Muscle layer of duodenum (tissue), 2 donors: ENCODE measurements around the gene BCORL1.

ENCODE experiments used
- H3K27ac ChIP-seq: one replicate; pipeline ENCODE4 v1.7.0; 2013; ENCODE audit warnings: mild to moderate bottlenecking, low read length
- H3K27me3 ChIP-seq: one replicate; pipeline ENCODE4 v1.7.0; 2013; ENCODE audit warnings: low read depth, mild to moderate bottlenecking, control low read depth, low read length
- H3K36me3 ChIP-seq, 2 donors: one replicate each; pipeline ENCODE4 v1.7.0; 2013; ENCODE audit warnings: low read length in 2 of 2, control low read depth in 1 of 2, mild to moderate bottlenecking in 1 of 2; ENCODE audit not compliant: insufficient read depth in 2 of 2, control insufficient read depth in 1 of 2
- H3K4me1 ChIP-seq, 2 donors: one replicate each; pipeline ENCODE4 v1.7.0; 2013; ENCODE audit warnings: low read length in 2 of 2, mild to moderate bottlenecking in 2 of 2, control low read depth in 1 of 2, moderate library complexity in 1 of 2; ENCODE audit not compliant: insufficient read depth in 2 of 2, control insufficient read depth in 1 of 2
- H3K4me3 ChIP-seq, 2 donors: one replicate each; pipeline ENCODE4 v1.7.0; 2013; ENCODE audit warnings: low read length in 2 of 2, low read depth in 1 of 2, mild to moderate bottlenecking in 1 of 2
- H3K9me3 ChIP-seq, 2 donors: one replicate each; pipeline ENCODE4 v1.7.0; 2013; ENCODE audit warnings: low read length in 2 of 2, control low read depth in 1 of 2, mild to moderate bottlenecking in 1 of 2; ENCODE audit not compliant: control insufficient read depth in 1 of 2
- donor health status: healthy.

BCORL1 gene

DNA sequence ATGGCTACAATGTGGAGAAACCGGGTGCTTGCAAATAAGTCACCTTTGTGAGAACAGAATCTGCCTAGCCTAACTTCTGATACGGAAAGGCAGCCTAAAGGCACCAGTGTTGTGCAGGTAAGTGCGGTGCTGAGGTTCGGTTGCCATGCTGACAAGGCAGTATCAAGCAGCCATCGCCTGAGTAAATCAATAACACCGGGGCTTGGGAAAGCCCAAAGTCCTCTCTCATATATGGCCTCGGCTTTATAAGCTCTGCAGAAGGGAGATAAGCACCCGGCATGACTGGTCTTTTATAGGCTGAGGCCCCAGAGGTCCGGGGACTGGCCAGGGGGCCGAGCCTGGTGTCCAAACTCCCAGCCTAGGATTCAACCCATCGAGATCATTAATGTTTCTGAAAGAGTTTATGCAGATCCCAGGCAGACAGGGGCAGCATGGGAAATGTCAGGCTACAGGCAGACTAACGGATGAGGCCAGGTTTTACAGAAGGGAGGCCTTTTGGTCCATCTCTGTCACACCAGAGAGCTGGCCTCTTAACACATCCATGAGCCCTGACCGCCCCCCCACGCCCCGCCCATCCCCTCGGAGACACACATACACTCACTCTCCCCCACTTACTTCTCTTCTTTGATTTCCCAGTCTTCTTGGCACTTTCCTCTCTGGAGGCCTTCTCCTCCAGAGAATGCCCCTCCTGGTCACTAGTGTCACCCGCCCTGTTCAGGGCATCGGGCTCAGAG is 89.3 kb downstream of the BCORL1 start:
- Histone ChIP-seq H3K27me3 (no peaks in the 10 kb centered on the region), H3K27ac (no peak overlapping the region), H3K4me3 (no peak overlapping the region), H3K9me3 (no peaks in the 10 kb centered on the region), H3K36me3 (peaks cover 5 to 27% of the 10 kb centered on the region in 2 donors), H3K4me1 (no peaks in the 10 kb centered on the region)

DNA sequence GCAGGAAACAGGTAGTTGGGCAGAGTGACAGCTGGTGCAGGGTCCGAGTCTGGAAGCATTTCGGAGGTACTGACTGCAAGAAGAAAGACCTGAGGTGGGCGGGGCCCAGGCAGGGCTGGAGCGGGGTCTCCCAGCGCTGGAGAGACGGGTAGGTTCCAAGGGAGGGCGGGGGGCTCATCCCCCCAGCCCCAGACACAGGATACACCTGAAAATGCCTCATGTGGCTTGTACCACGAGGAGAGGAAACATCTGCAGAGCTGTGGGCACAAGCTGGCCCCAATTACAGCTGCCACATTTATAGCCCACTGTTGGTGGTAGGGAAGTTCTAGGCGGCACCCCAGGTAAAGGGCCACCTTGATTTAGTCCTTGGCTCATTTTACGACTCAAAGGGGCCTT is 89.9 kb downstream of the BCORL1 start:
- H3K27ac ChIP-seq = no peak overlapping the region
- H3K27me3 ChIP-seq = no peaks in the 10 kb centered on the region
- H3K4me3 ChIP-seq = no peak overlapping the region
- no peaks in the 10 kb centered on the region for H3K4me1 ChIP-seq
- no peaks in the 10 kb centered on the region for H3K9me3 ChIP-seq
- peaks cover 5 to 26% of the 10 kb centered on the region in 2 donors for H3K36me3 ChIP-seq

DNA sequence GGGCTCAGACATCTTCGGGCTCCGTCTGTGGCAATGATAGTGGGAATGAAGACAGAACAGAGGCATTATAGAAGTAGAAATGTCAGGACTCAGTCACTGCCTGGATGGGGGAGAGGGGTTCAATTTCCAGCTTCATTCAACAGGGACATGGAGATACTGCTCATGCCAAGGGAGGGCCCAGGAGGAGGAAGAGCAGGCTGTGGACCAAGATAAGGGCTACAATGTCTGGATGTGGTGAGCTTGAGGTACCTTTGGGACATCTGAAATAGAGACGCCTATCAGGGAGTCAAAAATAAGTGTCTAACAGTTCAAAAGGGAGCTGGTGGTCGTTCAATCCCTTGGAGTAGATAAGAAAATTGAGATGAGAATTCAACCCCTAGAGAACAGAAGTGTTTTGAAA is 93.3 kb downstream of the BCORL1 start:
- Histone ChIP-seq H3K27ac (no peak overlapping the region), H3K4me1 (no peaks in the 10 kb centered on the region), H3K27me3 (no peaks in the 10 kb centered on the region), H3K4me3 (no peak overlapping the region), H3K36me3 (peaks cover 5 to 13% of the 10 kb centered on the region in 2 donors), H3K9me3 (no peaks in the 10 kb centered on the region)

DNA sequence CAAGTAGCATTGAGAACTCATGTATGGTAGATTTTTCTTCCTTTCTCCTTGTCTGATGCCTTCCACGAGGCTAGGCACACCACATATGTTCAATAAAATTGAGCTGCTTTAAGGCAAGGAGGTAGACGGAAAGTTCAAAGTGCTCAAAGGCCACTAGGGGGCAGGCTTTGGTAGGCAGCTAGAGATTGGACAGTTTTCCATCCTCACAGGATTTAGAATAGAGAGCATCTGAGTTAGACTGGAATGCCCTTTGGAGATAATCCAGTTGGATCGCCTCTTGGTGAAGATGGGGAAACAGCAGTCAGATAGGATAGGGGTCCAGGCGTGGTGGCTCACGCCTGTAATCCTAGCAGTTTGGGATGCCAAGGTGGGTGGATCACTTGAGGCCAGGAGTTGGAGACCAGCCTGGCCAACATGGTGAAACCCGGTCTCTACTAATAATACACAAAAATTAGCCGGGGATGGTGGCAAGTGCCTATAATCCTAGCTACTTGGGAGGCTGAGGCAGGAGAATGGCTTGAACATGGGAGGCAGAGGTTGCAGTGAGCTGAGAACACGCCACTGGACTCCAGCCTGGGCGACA is 97.5 kb downstream of the BCORL1 start:
- Histone ChIP-seq H3K27ac (no peak overlapping the region), H3K4me1 (peaks cover 0 to 9% of the 10 kb centered on the region in 2 donors), H3K36me3 (no peaks in the 10 kb centered on the region), H3K27me3 (no peaks in the 10 kb centered on the region), H3K4me3 (no peak overlapping the region), H3K9me3 (no peaks in the 10 kb centered on the region)

DNA sequence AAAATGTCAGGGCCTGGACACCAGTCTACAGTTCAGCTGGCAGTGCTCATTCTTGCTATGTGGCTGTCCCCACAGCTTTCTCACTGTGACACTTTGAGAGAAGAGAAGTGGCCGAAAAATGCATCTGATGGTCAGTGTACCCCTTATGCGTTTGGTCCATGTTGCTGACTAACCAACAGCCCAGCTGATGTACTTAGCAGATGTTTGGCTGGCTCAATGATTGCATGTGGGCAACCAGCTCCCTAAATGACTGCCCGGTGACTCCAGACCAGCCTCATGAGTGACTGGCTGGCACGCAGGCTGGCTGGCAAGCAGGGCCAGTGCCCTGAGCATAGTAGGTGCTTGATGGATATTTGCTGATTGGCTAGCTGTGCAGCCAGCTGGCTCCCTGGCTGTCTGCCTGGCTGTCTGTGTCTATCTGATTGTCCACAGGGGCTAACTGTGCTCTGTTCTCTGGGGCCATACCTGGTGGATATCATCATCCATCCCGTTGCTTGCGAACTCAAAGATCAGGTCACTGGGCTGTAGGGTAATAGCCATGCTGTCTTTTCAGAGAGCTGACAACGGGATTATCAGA is 98.4 kb downstream of the BCORL1 start:
- Histone ChIP-seq H3K27ac (no peak overlapping the region), H3K4me3 (no peak overlapping the region), H3K27me3 (no peaks in the 10 kb centered on the region), H3K36me3 (no peaks in the 10 kb centered on the region), H3K4me1 (peaks cover 0 to 9% of the 10 kb centered on the region in 2 donors), H3K9me3 (no peaks in the 10 kb centered on the region)

DNA sequence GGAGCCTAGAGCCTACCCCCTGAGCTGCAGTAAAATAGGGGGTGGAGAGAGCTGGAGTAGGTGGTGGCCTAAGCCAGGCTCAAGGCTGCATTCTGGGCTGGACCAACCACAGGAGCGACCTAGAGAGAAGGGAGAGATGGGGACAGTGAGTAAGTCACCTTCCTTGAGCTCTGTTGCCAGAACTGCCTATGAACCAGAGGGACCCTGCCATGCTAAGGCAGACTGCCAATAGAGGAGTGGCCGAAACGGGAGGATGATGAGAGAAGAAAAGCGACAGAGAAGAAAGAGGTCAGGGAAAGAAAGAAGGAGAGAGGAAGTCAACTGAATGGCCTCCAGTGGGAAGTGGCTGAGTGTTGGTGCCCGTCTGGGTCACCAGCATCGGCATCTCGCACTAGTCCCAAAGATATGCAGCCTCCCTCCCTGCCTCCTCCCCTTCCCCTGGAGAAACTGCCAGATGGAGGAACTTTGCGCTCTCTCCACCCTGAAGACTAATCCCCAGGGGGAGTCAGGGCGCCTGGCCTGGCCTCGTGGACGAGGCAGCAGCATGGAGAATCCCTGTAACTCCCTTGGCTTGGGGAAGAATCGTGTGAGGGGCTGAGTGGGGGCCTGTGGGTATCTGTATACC is 99.1 kb downstream of the BCORL1 start:
- H3K4me3 ChIP-seq = no peak overlapping the region

DNA sequence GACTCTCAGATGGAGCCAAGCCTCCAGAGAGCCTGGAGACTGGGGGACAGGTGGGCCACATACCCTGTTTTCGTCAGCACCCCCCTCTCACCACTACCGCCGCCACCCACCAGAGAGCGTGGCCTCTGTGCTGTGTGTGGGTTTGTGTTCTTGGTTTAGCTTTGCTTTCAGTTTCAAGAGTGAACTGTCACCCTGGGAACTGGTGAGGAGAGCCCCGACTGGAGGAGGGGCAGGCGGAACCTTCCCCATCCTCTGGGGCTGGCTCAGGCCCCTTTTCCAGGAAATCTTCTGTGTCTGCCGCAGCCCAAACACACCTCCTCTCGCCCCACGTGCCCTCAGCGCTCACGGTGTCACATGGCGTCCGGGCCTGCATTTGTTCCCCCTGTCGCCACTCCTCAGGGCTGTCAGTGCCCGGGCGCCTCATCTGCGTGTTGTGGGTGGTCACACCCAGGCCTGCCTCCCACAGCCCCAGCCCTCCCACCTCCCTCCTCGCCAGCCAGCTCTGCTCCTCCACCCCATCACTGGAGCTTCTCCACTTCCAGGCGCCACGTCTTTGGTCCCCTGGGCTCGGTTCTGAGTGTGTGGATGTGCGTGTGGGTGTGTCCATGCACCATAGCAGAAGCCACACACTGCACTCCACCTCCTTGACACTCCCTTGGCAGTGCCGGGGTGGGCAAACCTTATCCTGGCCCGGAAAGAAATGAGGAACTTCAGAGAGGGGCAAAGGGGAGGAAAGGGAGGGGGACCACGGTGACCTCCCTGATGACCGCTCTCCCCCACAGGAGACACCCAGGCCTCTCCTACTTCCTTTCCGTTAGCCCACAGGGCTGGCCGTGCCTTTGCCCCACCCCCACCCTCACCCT is 100.0 kb downstream of the BCORL1 start:
- H3K27ac ChIP-seq = peak overlapping the region; percentile 5
- no peaks in the 10 kb centered on the region for H3K9me3 ChIP-seq
- H3K27me3 ChIP-seq = no peaks in the 10 kb centered on the region
- H3K4me1 ChIP-seq = peaks cover 0 to 12% of the 10 kb centered on the region in 2 donors
- no peaks in the 10 kb centered on the region for H3K36me3 ChIP-seq
- no peak overlapping the region for H3K4me3 ChIP-seq

More for the DNA sequence above, 99.1 kb downstream of the BCORL1 start:
- H3K4me1 ChIP-seq = peaks cover 0 to 9% of the 10 kb centered on the region in 2 donors
- no peaks in the 10 kb centered on the region for H3K9me3 ChIP-seq
- no peaks in the 10 kb centered on the region for H3K36me3 ChIP-seq
- peak overlapping the region; percentile 5 for H3K27ac ChIP-seq
- H3K27me3 ChIP-seq = no peaks in the 10 kb centered on the region

DNA sequence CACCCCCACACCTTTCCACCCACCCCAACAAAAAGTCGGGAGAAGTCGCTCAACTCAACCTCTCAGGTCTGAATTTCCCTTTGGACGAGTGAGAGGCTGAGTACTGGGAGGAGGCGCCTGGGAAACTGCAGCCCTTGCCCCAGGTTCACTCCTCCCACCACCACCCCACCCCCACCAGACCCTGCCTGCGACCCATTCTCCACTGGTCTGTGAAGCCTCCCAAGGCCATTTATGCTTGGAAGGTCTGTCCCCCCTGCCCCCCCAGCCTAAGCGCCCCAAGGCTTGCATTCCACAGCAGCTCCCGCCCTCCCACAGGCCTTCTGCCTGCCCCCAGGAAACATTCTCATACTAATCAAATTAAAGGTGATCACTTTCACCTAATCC is 100.7 kb downstream of the BCORL1 start:
- Histone ChIP-seq H3K4me3 (no peak overlapping the region), H3K27me3 (no peaks in the 10 kb centered on the region), H3K27ac (no peak overlapping the region), H3K9me3 (no peaks in the 10 kb centered on the region), H3K4me1 (peaks cover 0 to 12% of the 10 kb centered on the region in 2 donors), H3K36me3 (no peaks in the 10 kb centered on the region)

DNA sequence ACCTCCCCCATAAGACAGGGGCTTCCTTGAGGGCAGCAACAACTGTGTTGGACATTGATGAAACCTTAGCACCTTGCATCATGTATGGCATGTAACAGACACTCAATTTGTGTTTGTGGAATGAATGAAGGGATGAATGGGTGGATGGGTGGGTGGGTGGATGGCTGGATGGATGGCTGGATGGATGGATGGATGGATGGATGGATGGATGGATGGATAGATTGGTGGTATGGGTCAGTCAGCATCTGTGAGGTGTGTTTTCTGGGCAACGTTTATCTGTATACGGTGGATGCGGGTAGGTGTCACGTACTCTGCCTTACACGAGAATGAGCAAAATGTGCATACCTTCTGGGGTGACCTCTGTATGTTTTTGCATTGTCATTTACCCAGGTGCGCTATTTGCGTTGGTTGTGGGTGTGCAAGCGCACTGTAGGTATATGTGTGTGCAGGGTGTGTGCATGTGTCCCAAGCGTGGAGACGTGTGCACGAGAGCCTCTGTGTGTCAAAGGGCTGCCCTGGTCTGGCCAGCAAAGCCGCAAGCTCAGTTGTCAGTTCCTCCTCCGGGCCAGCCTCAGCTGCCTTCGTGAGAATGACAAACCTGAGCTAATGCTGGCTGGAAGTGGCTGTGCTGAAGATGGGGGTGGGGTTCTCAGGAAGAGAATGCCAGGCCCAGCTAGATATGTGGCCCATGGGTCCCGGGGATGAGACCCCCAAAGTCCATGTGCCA is 101.4 kb downstream of the BCORL1 start:
- Histone ChIP-seq H3K36me3 (no peaks in the 10 kb centered on the region), H3K27ac (no peak overlapping the region), H3K27me3 (no peaks in the 10 kb centered on the region), H3K4me3 (no peak overlapping the region), H3K9me3 (no peaks in the 10 kb centered on the region), H3K4me1 (peaks cover 0 to 12% of the 10 kb centered on the region in 2 donors)

DNA sequence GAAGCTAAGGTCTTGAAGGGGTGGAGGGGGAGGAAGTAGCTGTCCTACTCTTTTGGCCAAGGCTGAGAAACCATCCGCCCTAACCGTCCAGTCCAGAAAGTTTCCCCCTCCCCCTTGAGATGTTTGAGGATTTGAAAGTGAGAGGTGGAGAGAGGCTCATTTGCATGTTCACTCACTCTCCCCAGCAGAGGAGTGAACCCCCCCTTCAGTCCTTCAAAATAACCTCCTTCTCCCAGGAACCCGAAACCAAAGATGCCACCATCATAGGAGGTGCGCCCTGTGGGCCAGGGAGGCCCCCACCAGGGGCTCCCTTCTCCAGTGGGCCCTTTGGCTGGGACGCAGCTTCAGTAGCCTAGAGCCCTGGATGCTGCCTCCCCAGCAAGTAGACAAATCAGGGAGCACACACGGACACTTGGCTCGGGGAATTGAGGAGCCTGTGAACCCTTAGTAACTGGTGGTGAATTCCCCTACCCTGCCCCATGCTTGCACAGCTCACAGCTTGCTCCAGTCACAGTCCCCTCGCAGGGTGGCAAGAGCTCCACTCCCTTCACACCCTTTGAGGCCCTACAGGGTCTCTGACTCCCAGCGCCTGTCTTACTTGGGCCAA is 102.3 kb downstream of the BCORL1 start:
- H3K4me3 ChIP-seq = no peak overlapping the region
- no peak overlapping the region for H3K27ac ChIP-seq
- no peaks in the 10 kb centered on the region for H3K9me3 ChIP-seq
- H3K36me3 ChIP-seq = no peaks in the 10 kb centered on the region
- peaks cover 0 to 12% of the 10 kb centered on the region in 2 donors for H3K4me1 ChIP-seq
- H3K27me3 ChIP-seq = no peaks in the 10 kb centered on the region
